GM19467 (cell line): Measurements from ENCODE around the gene CSF3.
"Not testable (repeated sequence)": the region's sequence is repeated elsewhere in the genome, so short reads cannot be mapped to it uniquely, and the experiment has no call there.

Experiments used
- ATAC-seq: cut with Tn5 transposase; IDR thresholded peaks from one replicate; pipeline ENCODE4 v1.9.1; 2021; ENCODE audit warnings: mild to moderate bottlenecking, moderate library complexity; ENCODE audit not compliant: unreplicated experiment

CSF3 gene

DNA sequence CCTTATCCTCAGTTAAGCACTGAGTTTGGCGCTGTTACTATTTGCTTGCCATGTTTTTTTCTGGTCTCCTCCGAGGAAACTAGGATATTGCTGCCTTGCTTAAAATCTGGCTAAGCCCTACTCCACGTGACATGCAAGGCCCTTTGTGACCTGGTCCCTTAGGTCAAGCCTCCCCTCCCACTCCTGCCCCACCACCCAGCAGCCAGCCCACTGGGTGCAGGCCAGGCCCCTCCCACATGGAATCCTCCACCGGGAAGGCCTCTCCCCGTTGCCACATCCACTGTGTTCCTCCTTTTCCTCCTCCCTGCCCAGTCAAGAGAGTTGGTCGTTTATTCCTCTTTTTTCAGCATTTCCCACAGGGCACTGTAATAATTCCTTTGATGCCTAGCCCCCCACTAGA is 18.4 kb upstream of the CSF3 start:
- no peak for ATAC-seq

DNA sequence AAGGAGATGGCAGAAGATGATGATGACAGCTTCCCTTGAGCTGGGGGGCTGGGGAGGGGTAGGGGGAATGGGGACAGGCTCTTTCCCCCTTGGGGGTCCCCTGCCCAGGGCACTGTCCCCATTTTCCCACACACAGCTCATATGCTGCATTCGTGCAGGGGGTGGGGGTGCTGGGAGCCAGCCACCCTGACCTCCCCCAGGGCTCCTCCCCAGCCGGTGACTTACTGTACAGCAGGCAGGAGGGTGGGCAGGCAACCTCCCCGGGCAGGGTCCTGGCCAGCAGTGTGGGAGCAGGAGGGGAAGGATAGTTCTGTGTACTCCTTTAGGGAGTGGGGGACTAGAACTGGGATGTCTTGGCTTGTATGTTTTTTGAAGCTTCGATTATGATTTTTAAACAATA is 17.7 kb upstream of the CSF3 start:
- ATAC-seq: no peak

DNA sequence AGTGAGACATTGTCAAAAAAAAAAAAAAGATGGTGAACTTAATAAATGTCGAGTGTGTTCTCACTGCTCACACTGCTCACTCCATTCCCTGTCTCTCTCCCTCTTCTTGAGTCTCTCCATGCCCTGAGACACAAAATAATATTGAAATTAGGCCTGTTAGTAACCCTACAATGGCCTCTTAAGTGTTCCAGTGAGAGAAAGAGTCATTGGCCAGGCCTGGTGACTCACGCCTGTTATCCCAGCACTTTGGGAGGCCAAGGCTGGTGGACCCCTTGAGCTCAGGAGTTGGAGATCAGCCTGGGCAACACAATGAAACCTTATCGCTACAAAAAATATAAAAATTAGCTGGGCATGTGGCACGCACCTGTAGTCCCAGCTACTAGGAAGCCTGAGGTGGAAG is 16.2 kb upstream of the CSF3 start:
- no peak for ATAC-seq

GRCh38 chr17:40000161-40000560 is 15.1 kb upstream of the CSF3 start:
- no peak for ATAC-seq

GRCh38 chr17:40001335-40001734 is 13.9 kb upstream of the CSF3 start:
- ATAC-seq: not testable (repeated sequence)

DNA sequence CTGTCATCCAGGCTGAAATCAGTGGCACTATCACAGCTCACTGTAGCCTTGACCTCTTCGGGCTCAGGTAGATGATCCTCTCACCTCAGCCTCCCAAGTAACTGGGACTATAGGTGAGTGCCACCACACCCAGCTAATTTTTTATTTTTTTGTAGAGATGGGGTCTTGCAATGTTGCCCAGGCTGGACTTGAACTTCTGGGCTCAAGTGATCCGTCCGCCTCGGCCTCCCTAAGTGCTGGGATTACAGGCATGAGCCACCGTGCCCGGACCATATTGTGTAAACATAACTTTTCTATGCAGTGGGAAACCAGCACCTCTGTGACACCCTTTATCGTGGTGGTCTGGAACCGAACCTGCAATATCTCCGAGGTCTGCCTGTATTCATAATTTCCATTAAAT is 11.2 kb upstream of the CSF3 start:
- no peak for ATAC-seq

DNA sequence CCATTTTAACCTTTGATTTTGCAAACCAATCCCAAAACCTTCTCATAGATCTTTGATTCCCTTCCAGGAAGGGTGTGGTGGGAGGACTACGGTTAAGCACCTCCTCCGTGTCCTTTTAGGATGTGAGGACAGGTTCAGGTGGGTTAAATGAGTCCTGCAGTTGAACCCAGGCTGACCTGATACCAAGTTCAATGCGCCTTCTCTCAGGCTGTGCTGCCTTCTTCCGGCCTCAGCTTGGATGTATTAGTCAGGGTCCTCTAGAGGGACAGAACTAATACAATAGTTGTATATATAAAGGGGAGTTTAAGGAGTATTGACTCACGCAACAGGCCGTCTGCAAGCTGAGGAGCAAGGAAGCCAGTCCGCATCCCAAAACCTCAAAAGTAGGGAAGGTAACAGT is 10.5 kb upstream of the CSF3 start:
- ATAC-seq: no peak

GRCh38 chr17:40005520-40005919 is 9.7 kb upstream of the CSF3 start:
- no peak for ATAC-seq

DNA sequence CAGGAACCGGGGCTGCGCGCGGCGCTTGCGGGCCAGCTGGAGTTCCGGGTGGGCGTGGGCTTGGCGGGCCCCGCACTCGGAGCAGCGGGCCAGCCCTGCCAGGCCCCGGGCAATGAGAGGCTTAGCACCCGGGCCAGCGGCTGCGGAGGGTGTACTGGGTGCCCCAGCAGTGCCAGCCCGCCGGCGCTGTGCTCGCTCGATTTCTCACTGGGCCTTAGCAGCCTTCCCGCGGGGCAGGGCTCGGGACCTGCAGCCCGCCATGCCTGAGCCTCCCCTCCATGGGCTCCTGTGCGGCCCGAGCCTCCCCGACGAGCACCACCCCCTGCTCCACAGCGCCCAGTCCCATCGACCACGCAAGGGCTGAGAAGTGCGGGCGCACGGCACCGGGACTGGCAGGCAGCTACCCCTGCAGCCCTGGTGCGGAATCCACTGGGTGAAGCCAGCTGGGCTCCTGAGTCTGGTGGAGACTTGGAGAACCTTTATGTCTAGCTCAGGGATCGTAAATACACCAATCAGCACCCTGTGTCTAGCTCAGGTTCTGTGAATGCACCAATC is 4.2 kb upstream of the CSF3 start:
- not testable (repeated sequence) for ATAC-seq

DNA sequence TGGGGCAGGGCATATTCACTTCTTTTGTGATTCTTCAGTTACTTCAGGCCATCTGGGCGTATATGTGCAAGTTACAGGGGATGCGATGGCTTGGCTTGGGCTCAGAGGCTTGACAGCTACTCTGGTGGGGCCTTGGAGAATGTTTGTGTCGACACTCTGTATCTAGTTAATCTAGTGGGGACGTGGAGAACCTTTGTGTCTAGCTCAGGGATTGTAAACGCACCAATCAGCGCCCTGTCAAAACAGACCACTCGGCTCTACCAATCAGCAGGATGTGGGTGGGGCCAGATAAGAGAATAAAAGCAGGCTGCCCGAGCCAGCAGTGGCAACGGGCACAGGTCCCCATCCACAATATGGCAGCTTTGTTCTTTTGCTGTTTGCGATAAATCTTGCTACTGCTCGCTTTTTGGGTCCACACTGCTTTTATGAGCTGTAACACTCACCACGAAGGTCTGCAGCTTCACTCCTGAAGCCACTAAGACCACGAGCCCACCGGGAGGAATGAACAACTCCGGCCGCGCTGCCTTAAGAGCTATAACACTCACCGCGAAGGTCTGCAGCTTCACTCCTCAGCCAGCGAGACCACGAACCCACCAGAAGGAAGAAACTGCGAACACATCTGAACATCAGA is 3.1 kb upstream of the CSF3 start:
- not testable (repeated sequence) for ATAC-seq

GRCh38 chr17:40014375-40014980 is 762 bp upstream of the CSF3 start:
- no peak for ATAC-seq

GRCh38 chr17:40015998-40016985 is 1.1 kb downstream of the CSF3 start:
- no peak for ATAC-seq

DNA sequence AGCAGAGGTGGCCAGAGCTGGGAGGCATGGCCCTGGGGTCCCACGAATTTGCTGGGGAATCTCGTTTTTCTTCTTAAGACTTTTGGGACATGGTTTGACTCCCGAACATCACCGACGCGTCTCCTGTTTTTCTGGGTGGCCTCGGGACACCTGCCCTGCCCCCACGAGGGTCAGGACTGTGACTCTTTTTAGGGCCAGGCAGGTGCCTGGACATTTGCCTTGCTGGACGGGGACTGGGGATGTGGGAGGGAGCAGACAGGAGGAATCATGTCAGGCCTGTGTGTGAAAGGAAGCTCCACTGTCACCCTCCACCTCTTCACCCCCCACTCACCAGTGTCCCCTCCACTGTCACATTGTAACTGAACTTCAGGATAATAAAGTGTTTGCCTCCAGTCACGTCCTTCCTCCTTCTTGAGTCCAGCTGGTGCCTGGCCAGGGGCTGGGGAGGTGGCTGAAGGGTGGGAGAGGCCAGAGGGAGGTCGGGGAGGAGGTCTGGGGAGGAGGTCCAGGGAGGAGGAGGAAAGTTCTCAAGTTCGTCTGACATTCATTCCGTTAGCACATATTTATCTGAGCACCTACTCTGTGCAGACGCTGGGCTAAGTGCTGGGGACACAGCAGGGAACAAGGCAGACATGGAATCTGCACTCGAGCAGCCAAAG is 2.3 kb downstream of the CSF3 start:
- no peak for ATAC-seq

GRCh38 chr17:40018211-40019121 is 3.2 kb downstream of the CSF3 start:
- ATAC-seq: no peak

DNA sequence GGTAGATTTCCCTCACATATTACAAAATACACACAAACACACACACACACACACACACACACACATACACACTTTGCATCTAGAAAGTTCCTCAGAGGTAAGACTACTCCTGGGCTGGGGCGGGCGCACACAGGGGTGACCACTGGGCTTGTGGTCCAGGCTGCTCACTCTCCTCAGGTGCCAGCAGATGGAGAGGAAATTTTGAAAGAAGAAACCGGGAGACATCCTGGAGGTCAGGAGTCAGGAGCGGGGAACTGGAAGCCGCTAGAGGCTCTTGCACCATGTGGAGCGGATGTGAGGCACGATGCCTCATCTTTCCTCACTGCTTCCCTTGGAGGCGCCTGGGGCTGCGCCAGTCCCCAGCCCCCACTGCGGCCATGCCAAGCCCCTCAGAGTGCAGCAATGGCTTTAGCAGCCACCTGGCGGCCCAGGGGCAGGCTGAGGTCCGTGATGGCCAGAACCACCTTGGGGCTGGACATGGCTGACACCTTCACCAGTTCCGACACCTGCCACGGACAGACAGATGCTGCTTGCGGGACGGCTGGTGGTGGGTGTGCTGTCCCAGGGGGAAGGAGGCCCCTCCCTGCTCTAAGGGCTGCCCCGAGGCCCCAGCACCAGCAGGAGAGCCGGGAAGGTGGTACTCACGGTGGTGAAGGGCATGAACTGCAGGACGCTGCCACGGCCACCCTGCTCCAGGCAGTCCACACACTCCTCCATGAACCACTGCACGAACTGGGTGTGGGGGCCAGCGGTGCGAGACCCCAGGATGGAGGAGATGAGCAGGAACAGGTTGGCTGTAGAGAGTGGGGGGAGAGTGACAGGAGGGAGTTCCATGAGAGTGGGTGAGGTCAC is 4.1 kb downstream of the CSF3 start:
- no peak for ATAC-seq

- no peak for ATAC-seq
These were observed 4.9 kb downstream of the CSF3 start for GRCh38 chr17:40020146-40020545.

DNA sequence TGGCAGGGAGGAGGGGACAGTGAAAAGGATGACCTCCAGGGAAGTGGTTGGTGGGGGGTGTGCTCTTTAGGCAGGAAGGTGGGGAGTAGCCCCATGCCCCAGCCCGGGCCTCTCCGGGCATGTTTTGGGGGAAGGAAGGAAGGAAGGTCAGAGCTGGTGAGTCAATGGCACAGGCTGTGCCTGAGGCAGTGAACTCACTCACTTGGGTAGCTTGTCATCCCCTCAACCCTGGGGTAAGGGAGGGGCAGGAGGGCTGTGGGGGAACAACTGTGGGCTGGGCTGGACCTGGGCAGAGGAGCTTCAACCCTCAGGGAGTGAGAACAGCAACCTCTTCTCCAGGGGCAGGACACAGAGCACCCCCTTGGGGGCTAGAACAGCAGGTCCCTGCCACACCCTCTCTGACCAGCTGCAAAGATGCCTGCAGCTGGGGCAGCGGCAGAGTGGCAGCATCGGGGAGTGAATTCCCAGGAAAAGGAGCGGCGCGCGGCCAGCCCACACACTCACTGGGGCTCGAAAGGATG is 6.3 kb downstream of the CSF3 start:
- no peak for ATAC-seq

- no peak for ATAC-seq
These were observed 7.3 kb downstream of the CSF3 start for GRCh38 chr17:40022497-40022896.
